ENCODE data around the gene ZFHX3. TPM values are rescaled to one million over a fixed set of nuclear protein-coding genes. Genes with fewer than 3 reads are reported as not detected.

ZFHX3 gene
- total and polyA plus RNA-seq, 10 of the 15 experiments (the other 5 are each of a cell fraction or from before 2014, with no cell fraction given), result 0.68 to 8.6 (median 2.0) TPM

GRCh38 chr16:73064212-73064993, 16.5 kb upstream of the ZFHX3 start:
- no peak overlapping the region for H3K27ac ChIP-seq (ENCODE audit: control insufficient read depth, insufficient read depth)
- no peaks in the 10 kb centered on the region for H4K20me1 ChIP-seq (ENCODE audit: control insufficient read depth, insufficient read depth)
- no peaks in the 10 kb centered on the region for H3K9me3 ChIP-seq (replicated peaks; ENCODE audit: control insufficient read depth, insufficient read depth, low read length)
- DNase-seq (ENCODE audit: low read depth, low spot score), result no peak
- WGBS (ENCODE audit: insufficient coverage, insufficient replicate concordance, low lambda C conversion rate, missing lambda C conversion rate), result 13% methylated on average over 25 of the region's 25 CpGs
- no TSS peak for BruUV-seq (replicated peaks)
- ChIA-PET POLR2A (no interaction called here), SMC1A (ENCODE audit: uncharacterized antibody, unreplicated experiment) (no interaction called here), RAD21 (ENCODE audit: unreplicated experiment) (no interaction called here), CTCF (no interaction called here)
- H2AFZ ChIP-seq (ENCODE audit: control insufficient read depth, low read depth, low read length), result no peak overlapping the region
- no peaks in the 10 kb centered on the region for H3K79me2 ChIP-seq (ENCODE audit: control insufficient read depth, insufficient read depth, low read length)
- no peaks in the 10 kb centered on the region for H3K4me1 ChIP-seq (ENCODE audit: control insufficient read depth, insufficient read depth, low read length)
- TF ChIP-seq E2F8 (IDR thresholded peaks at IDR 0.05; ENCODE audit: low read depth, partially characterized antibody), result no peak
- TF ChIP-seq MXI1 (IDR thresholded peaks at IDR 0.05; ENCODE audit: low read depth, low read length), result no peak
- TF ChIP-seq IRF3 (IDR thresholded peaks at IDR 0.05), result no peak
- TF ChIP-seq KAT2A (conservative IDR thresholded peaks at IDR 0.05; ENCODE audit: control insufficient read depth, low read depth, low read length), result no peak
- TF ChIP-seq EP300 (IDR thresholded peaks at IDR 0.05; ENCODE audit: borderline replicate concordance in 1 of 2, control insufficient read depth in 1 of 2, low read depth in 2 of 2, low read length in 2 of 2), result no peak
- no peak for TF ChIP-seq SKIL (IDR thresholded peaks at IDR 0.05; ENCODE audit: low read depth, poor library complexity, severe bottlenecking)
- no peak for ATAC-seq
- no peak overlapping the region for H3K4me2 ChIP-seq (ENCODE audit: control insufficient read depth, insufficient read depth)
- H3K36me3 ChIP-seq (ENCODE audit: control insufficient read depth in 2 of 2, insufficient read depth in 2 of 2, low read length in 1 of 2), result no peaks in the 10 kb centered on the region
- intact Hi-C loops (cut with micrococcal nuclease; ENCODE audit: unreplicated experiment), result no loop called here
- H3K9ac ChIP-seq (ENCODE audit: control insufficient read depth, insufficient read depth, low read length), result no peak overlapping the region
- in situ Hi-C loops (cut with MboI), result no loop called here
- H3K4me3 ChIP-seq, result no peak overlapping the region; the same call in 1 of the 2 replicates
- no peak for FAIRE-seq
- peaks cover 24 to 47% of the 10 kb centered on the region in 2 experiments for H3K27me3 ChIP-seq (replicated peaks in 1 of 2; ENCODE audit: control insufficient read depth in 2 of 2, insufficient read depth in 2 of 2, low read length in 1 of 2)
